ENCODE measurements around the gene SCGB2A2. TPM values are rescaled to one million over a fixed set of nuclear protein-coding genes. Genes with fewer than 3 reads are reported as not detected.
A peak's percentile ranks its signal among the peaks of the same experiment; 100 is the strongest.

SCGB2A2 gene
- total RNA-seq, 2 experiments from 2014 or later = not detected

DNA sequence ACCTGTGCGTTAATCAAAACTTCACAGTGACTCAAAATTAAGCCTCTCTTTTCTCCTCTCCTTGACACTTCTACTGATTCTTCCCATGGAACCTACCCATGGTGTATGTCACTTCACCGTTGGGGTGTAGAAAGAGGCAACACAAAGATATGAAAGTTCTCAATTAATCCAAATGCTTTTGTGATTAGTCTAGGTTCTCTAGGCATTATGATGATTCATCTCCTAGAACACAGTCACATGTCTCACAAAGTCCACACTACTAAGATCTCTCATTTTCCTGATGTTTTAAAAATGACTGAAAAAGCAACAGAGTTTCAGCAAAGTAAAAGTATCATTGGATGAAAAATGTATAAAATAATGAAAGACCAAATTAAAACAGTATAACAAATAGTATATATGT is 13.7 kb upstream of the SCGB2A2 start:
- no peak for DNase-seq
- intact Hi-C loops (cut with DNase I, micrococcal nuclease) = no loop called here
- CTCF ChIA-PET = no interaction called here
- no peak overlapping the region for H3K27ac Mint-ChIP-seq
- no peak for ATAC-seq
- H3K36me3 Mint-ChIP-seq (ENCODE audit: low read depth) = peaks cover 7% of the 10 kb centered on the region
- H3K9me3 Mint-ChIP-seq (ENCODE audit: low read depth) = peaks cover 18% of the 10 kb centered on the region
- no peaks in the 10 kb centered on the region for H3K4me1 Mint-ChIP-seq
- H3K4me3 Mint-ChIP-seq = no peak overlapping the region
- H3K27me3 Mint-ChIP-seq = peaks cover 5% of the 10 kb centered on the region
- POLR2A ChIA-PET = no interaction called here

- ChIA-PET CTCF (interaction anchor here (1.1 to 1.4 kb wide), 2 partner anchors 50 to 62 kb away, joined by 3 read pairs; no protein-coding TSS in a partner anchor), POLR2A (interaction anchor here (0.6 kb wide), 1 partner anchor 48 kb away, joined by 4 read pairs; no protein-coding TSS in a partner anchor)
- Mint-ChIP-seq H3K9me3 (ENCODE audit: low read depth) (no peaks in the 10 kb centered on the region), H3K36me3 (ENCODE audit: low read depth) (no peaks in the 10 kb centered on the region), H3K4me1 (peaks cover 13% of the 10 kb centered on the region), H3K27me3 (peaks cover 14% of the 10 kb centered on the region), H3K27ac (no peak overlapping the region), H3K4me3 (no peak overlapping the region)
- no peak for ATAC-seq
- intact Hi-C loops (cut with DNase I, micrococcal nuclease) = no loop called here
- no peak for DNase-seq
These were observed 9.6 kb upstream of the SCGB2A2 start for GRCh38 chr11:62260261-62260953.

DNA sequence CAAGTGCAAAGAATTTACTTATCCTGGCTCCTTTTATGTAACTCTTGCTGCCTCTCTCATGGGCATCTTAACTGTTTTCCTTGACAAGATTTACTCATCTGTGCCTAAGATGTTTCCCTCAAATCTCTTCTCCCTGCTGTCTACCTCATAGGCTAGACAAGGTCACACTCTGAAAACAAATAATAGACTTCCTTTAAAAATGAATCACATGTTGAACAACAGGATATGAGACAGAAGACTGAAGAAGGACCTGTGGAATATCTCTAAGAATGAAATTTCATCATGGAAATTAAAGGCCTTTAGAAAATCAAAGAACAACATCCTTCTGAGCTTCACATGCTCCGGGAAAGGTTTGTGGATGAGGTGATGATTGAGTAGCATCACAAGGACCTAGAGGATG is 6.0 kb upstream of the SCGB2A2 start:
- intact Hi-C loops (cut with DNase I, micrococcal nuclease) = no loop called here
- Mint-ChIP-seq H3K27ac (no peak overlapping the region), H3K4me3 (no peak overlapping the region), H3K4me1 (peaks cover 36% of the 10 kb centered on the region), H3K27me3 (peaks cover 16% of the 10 kb centered on the region), H3K36me3 (ENCODE audit: low read depth) (no peaks in the 10 kb centered on the region), H3K9me3 (ENCODE audit: low read depth) (no peaks in the 10 kb centered on the region)
- POLR2A ChIA-PET = interaction anchor here (0.6 kb wide), 1 partner anchor 120 kb away, joined by 3 read pairs; no protein-coding TSS in a partner anchor
- CTCF ChIA-PET = interaction anchor here (0.6 to 1.1 kb wide), 4 partner anchors 21 to 1321 kb away, joined by 3 read pairs; no protein-coding TSS in a partner anchor
- peak; percentile 28 for ATAC-seq
- no peak for DNase-seq

DNA sequence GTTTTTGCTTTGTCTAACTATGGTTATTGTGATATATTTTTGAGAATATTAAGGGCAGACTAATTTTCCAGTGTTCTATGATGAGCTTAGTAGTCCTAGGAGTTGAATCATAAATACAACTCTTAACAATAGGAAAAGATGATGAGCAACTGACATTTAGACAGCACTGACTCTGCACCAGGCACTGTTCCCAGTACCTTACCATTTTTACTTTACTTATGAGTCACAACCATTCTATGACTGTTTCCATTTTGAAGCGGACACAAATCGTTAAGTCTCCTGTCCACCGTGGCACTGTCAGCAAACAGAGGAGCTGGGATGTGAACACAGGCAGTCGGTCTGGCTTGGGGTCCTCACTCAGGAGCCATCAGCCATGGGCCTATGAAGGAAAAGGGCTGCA is 3.4 kb upstream of the SCGB2A2 start:
- H3K36me3 Mint-ChIP-seq (ENCODE audit: low read depth) = no peaks in the 10 kb centered on the region
- H3K4me3 Mint-ChIP-seq = no peak overlapping the region
- ChIA-PET CTCF (interaction anchor here (0.6 to 1.3 kb wide), 4 partner anchors 32 to 820 kb away, joined by 3 read pairs; no protein-coding TSS in a partner anchor), POLR2A (interaction anchor here (0.7 kb wide), 1 partner anchor 316 kb away, joined by 3 read pairs; no protein-coding TSS in a partner anchor)
- H3K27me3 Mint-ChIP-seq = peaks cover 20% of the 10 kb centered on the region
- DNase-seq (peak; percentile 54), ATAC-seq (peak; percentile 88)
- H3K4me1 Mint-ChIP-seq = peaks cover 36% of the 10 kb centered on the region
- H3K9me3 Mint-ChIP-seq (ENCODE audit: low read depth) = no peaks in the 10 kb centered on the region
- intact Hi-C loops (cut with DNase I, micrococcal nuclease) = loop anchor here in 1 of 2 experiments (5.0 kb wide), 1 partner anchor 294 kb away; no protein-coding TSS in a partner anchor
- H3K27ac Mint-ChIP-seq = peak overlapping the region; percentile 52

- Mint-ChIP-seq H3K9me3 (ENCODE audit: low read depth) (no peaks in the 10 kb centered on the region), H3K27me3 (peaks cover 19% of the 10 kb centered on the region), H3K4me1 (peaks cover 36% of the 10 kb centered on the region), H3K27ac (peak overlapping the region; percentile 52), H3K36me3 (ENCODE audit: low read depth) (no peaks in the 10 kb centered on the region), H3K4me3 (no peak overlapping the region)
- ATAC-seq (peak; percentile 27), DNase-seq (no peak)
- intact Hi-C loops (cut with DNase I, micrococcal nuclease) = loop anchor here in 1 of 2 experiments (5.0 kb wide), 1 partner anchor 295 kb away; no protein-coding TSS in a partner anchor
- ChIA-PET CTCF (interaction anchor here (0.6 to 1.3 kb wide), 3 partner anchors 32 to 821 kb away, joined by 3 read pairs; no protein-coding TSS in a partner anchor), POLR2A (no interaction called here)
These were observed 2.9 kb upstream of the SCGB2A2 start for GRCh38 chr11:62267050-62267449.

DNA sequence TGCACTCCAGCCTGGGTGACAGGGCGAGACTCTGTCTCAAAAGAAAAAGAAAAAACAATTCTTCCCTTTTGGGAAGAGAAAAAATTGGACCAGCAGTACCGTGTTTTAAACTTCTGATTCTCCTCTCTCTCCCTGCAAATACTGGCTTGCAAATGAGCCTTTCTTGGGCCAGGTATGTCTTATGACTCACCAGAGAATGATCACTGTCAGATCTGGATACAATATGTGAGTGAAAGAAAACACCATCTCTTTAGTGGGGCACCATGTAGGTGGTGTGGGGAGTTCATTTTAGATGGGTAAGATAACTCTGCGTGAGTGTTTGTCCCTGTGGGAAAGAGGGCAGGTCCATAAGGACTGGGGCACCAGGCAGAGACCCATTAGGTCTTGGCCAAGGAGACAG is 2.4 kb upstream of the SCGB2A2 start:
- H3K27me3 Mint-ChIP-seq = peaks cover 19% of the 10 kb centered on the region
- no peak overlapping the region for H3K27ac Mint-ChIP-seq
- H3K4me3 Mint-ChIP-seq = no peak overlapping the region
- DNase-seq = no peak
- ChIA-PET CTCF (interaction anchor here (0.7 kb wide), 1 partner anchor 33 kb away, joined by 3 read pairs; no protein-coding TSS in a partner anchor), POLR2A (no interaction called here)
- ATAC-seq = peak; percentile 31
- peaks cover 36% of the 10 kb centered on the region for H3K4me1 Mint-ChIP-seq
- intact Hi-C loops (cut with DNase I, micrococcal nuclease) = loop anchor here in 1 of 2 experiments (5.0 kb wide), 1 partner anchor 295 kb away; no protein-coding TSS in a partner anchor
- no peaks in the 10 kb centered on the region for H3K36me3 Mint-ChIP-seq (ENCODE audit: low read depth)
- no peaks in the 10 kb centered on the region for H3K9me3 Mint-ChIP-seq (ENCODE audit: low read depth)

- Mint-ChIP-seq H3K27me3 (peaks cover 17% of the 10 kb centered on the region), H3K9me3 (ENCODE audit: low read depth) (no peaks in the 10 kb centered on the region), H3K36me3 (ENCODE audit: low read depth) (no peaks in the 10 kb centered on the region), H3K27ac (no peak overlapping the region), H3K4me3 (no peak overlapping the region), H3K4me1 (peaks cover 2% of the 10 kb centered on the region)
- ATAC-seq = no peak
- intact Hi-C loops (cut with DNase I, micrococcal nuclease) = no loop called here
- CTCF ChIA-PET = interaction anchor here (0.7 to 1.2 kb wide), 2 partner anchors 101 to 1100 kb away, joined by 3 to 4 read pairs; no protein-coding TSS in a partner anchor
- DNase-seq = no peak
- POLR2A ChIA-PET = no interaction called here
These were observed 3.3 kb downstream of the SCGB2A2 start for GRCh38 chr11:62273284-62273683.

DNA sequence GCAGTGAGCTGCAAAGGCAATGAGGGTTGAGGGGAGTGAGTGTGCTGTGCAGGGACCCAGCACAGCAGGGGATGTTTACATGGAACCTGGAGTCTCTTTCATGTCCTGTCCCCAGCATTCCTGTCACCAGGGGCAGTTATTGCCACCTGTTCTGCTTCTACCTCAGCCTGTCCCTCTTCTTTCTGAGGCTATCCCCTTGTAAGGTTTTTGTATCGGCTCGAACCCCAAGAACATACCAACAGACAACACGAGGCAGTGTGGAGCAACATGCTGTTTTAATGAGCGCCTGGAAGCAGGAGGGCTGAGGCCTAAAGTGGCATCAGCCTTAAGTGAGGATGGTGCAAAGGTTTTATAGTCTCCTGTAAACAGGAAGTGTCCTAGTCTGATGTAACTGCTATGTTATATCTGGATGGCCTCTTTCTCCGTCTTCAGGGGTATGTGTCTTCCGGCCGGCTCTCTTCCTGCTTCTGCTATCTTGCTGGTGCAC is 3.9 kb downstream of the SCGB2A2 start:
- intact Hi-C loops (cut with DNase I, micrococcal nuclease) = no loop called here
- POLR2A ChIA-PET = no interaction called here
- DNase-seq (no peak), ATAC-seq (no peak)
- Mint-ChIP-seq H3K36me3 (ENCODE audit: low read depth) (no peaks in the 10 kb centered on the region), H3K4me1 (no peaks in the 10 kb centered on the region), H3K9me3 (ENCODE audit: low read depth) (no peaks in the 10 kb centered on the region), H3K27me3 (peaks cover 13% of the 10 kb centered on the region), H3K4me3 (no peak overlapping the region), H3K27ac (no peak overlapping the region)
- CTCF ChIA-PET = no interaction called here

DNA sequence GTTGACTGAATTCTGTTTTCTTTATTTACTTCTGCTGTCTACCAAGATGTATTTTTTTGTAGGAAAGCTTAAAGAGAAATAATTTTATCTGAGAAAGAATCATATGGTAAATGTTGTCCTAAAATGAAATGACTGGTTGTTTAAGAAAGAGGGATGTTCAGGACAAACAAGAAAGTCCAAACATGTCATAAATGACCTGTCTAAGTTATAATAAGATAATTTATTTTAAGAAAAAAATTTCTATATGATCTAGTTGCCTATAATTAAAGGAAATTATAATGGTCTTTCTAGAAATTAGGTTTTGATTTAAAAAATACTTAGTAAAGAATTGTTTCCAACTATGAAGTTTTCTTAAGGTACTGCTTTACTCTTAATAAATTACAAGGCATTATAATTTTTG is 10.5 kb downstream of the SCGB2A2 start:
- Mint-ChIP-seq H3K9me3 (ENCODE audit: low read depth) (no peaks in the 10 kb centered on the region), H3K4me1 (no peaks in the 10 kb centered on the region), H3K27ac (no peak overlapping the region), H3K36me3 (ENCODE audit: low read depth) (no peaks in the 10 kb centered on the region), H3K4me3 (no peak overlapping the region), H3K27me3 (peaks cover 12% of the 10 kb centered on the region)
- ATAC-seq (no peak), DNase-seq (no peak)
- intact Hi-C loops (cut with DNase I, micrococcal nuclease) = no loop called here
- CTCF ChIA-PET = no interaction called here
- POLR2A ChIA-PET = interaction anchor here (0.7 kb wide), 1 partner anchor 13 kb away, joined by 3 read pairs; no protein-coding TSS in a partner anchor

- H3K27ac Mint-ChIP-seq = no peak overlapping the region
- intact Hi-C loops (cut with DNase I, micrococcal nuclease) = no loop called here
- POLR2A ChIA-PET = no interaction called here
- DNase-seq = peak; percentile 47
- no peak overlapping the region for H3K4me3 Mint-ChIP-seq
- H3K27me3 Mint-ChIP-seq = peaks cover 26% of the 10 kb centered on the region
- H3K4me1 Mint-ChIP-seq = no peaks in the 10 kb centered on the region
- H3K9me3 Mint-ChIP-seq (ENCODE audit: low read depth) = no peaks in the 10 kb centered on the region
- H3K36me3 Mint-ChIP-seq (ENCODE audit: low read depth) = no peaks in the 10 kb centered on the region
- ATAC-seq = no peak
- CTCF ChIA-PET = interaction anchor here (1.3 kb wide), 1 partner anchor 15 kb away, joined by 6 read pairs; no protein-coding TSS in a partner anchor
These were observed 25.5 kb downstream of the SCGB2A2 start for GRCh38 chr11:62295504-62295903.

GRCh38 chr11:62298975-62299374 is 29.0 kb downstream of the SCGB2A2 start, which contains the start of gene SCGB1D4:
SCGB1D4 (minus strand) TSS chr11:62299075; CDS start chr11:62299010, 65 bp downstream.
- Mint-ChIP-seq H3K4me3 (no peak within 1 kb of the TSS), H3K27me3 (peaks cover 19% of the 10 kb centered on the region), H3K27ac (no peak within 1 kb of the TSS), H3K4me1 (no peaks in the 10 kb centered on the region), H3K36me3 (ENCODE audit: low read depth) (no peaks in the 10 kb centered on the region), H3K9me3 (ENCODE audit: low read depth) (no peaks in the 10 kb centered on the region)
- no peak for ATAC-seq
- POLR2A ChIA-PET = no interaction called here
- DNase-seq = no peak
- CTCF ChIA-PET = no interaction called here
- intact Hi-C loops (cut with DNase I, micrococcal nuclease) = no loop called here
